H54 (cell line): ENCODE data around the gene MOG.
"Not testable (repeated sequence)": the region's sequence is repeated elsewhere in the genome, so short reads cannot be mapped to it uniquely, and the experiment has no call there.

Source experiments
- DNase-seq: peaks from one replicate; pipeline ENCODE4 v3.0.0; 2011; ENCODE audit warnings: low spot score, mixed read lengths; ENCODE audit not compliant: insufficient read length
- FAIRE-seq: peaks from 3 replicates; lab custom pipeline; 2011; peaks lifted over from hg19 to GRCh38; lab: Jason Lieb, UNC
- POLR2A ChIP-seq: IDR thresholded peaks from 2 replicates; pipeline ENCODE4 v1.6.1; 2011; ENCODE audit warnings: low read depth, mild to moderate bottlenecking, low read length

The MOG gene

GRCh38 chr6:29652198-29652584 is 4.7 kb upstream of the MOG start:
- TF ChIP-seq POLR2A: no peak
- DNase-seq (no peak), FAIRE-seq (no peak)

GRCh38 chr6:29653452-29654038 is 3.3 kb upstream of the MOG start:
- DNase-seq: no peak
- no peak for FAIRE-seq
- no peak for TF ChIP-seq POLR2A

GRCh38 chr6:29655658-29656057 is 1.2 kb upstream of the MOG start:
- FAIRE-seq (no peak), DNase-seq (no peak)
- no peak for TF ChIP-seq POLR2A

- no peak for TF ChIP-seq POLR2A
- DNase-seq: no peak
- no peak for FAIRE-seq
Measured at GRCh38 chr6:29656157-29656556, 735 bp upstream of the MOG start.

GRCh38 chr6:29661071-29661470 is 4.2 kb downstream of the MOG start:
- FAIRE-seq: no peak

GRCh38 chr6:29661502-29662141 is 4.7 kb downstream of the MOG start:
- FAIRE-seq: not testable (repeated sequence)

More at GRCh38 chr6:29661071-29661470, 4.2 kb downstream of the MOG start:
- no peak for DNase-seq
- TF ChIP-seq POLR2A: no peak

GRCh38 chr6:29663300-29664042 is 6.6 kb downstream of the MOG start:
- TF ChIP-seq POLR2A: no peak
- DNase-seq (no peak), FAIRE-seq (no peak)

More at GRCh38 chr6:29661502-29662141, 4.7 kb downstream of the MOG start:
- not testable (repeated sequence) for DNase-seq

- no peak for DNase-seq
- FAIRE-seq: no peak
- TF ChIP-seq POLR2A: no peak
Measured at GRCh38 chr6:29665942-29666825, 9.3 kb downstream of the MOG start.

GRCh38 chr6:29666826-29667130 is 9.9 kb downstream of the MOG start:
- no peak for DNase-seq
- TF ChIP-seq POLR2A: no peak
- no peak for FAIRE-seq

- no peak for TF ChIP-seq POLR2A
- FAIRE-seq (no peak), DNase-seq (no peak)
Measured at GRCh38 chr6:29667158-29667557, 10.3 kb downstream of the MOG start.

GRCh38 chr6:29671026-29671425 is 14.1 kb downstream of the MOG start:
- DNase-seq (no peak), FAIRE-seq (no peak)
- TF ChIP-seq POLR2A: no peak

- not testable (repeated sequence) for DNase-seq, FAIRE-seq
Measured at GRCh38 chr6:29672116-29672515, 15.2 kb downstream of the MOG start.

GRCh38 chr6:29673161-29673560 is 16.3 kb downstream of the MOG start:
- no peak for TF ChIP-seq POLR2A
- FAIRE-seq (no peak), DNase-seq (no peak)

- DNase-seq: no peak
- TF ChIP-seq POLR2A: no peak
- no peak for FAIRE-seq
Measured at GRCh38 chr6:29674008-29674407, 17.1 kb downstream of the MOG start.
